DMS114 treated with DMSO at 0.1 percent for 48 hours (cell line): Measurements from ENCODE around the gene FARP1.
"Not testable (repeated sequence)": the region's sequence is repeated elsewhere in the genome, so short reads cannot be mapped to it uniquely, and the experiment has no call there.

Experiments
- DNase-seq: peaks from one replicate; lab custom pipeline; 2025; ENCODE audit not compliant: unreplicated experiment; lab: John Stamatoyannopoulos, UW

The FARP1 gene

GRCh38 chr13:98224557-98224956, 81.7 kb downstream of the FARP1 start:
- no peak for DNase-seq

GRCh38 chr13:98225036-98225940, 82.4 kb downstream of the FARP1 start:
- no peak for DNase-seq

GRCh38 chr13:98226496-98226895, 83.6 kb downstream of the FARP1 start:
- DNase-seq: no peak

GRCh38 chr13:98228661-98229341, 85.9 kb downstream of the FARP1 start:
- DNase-seq: no peak

GRCh38 chr13:98230762-98231161, 87.9 kb downstream of the FARP1 start:
- not testable (repeated sequence) for DNase-seq

GRCh38 chr13:98232456-98232855, 89.6 kb downstream of the FARP1 start:
- no peak for DNase-seq

- no peak for DNase-seq
Observed at GRCh38 chr13:98233127-98233526, 90.2 kb downstream of the FARP1 start.

GRCh38 chr13:98234348-98234747, 91.5 kb downstream of the FARP1 start:
- DNase-seq: no peak

GRCh38 chr13:98236197-98236596, 93.3 kb downstream of the FARP1 start:
- DNase-seq: no peak

GRCh38 chr13:98237331-98237730, 94.4 kb downstream of the FARP1 start:
- no peak for DNase-seq

- DNase-seq: no peak
Observed at GRCh38 chr13:98239162-98240076, 96.5 kb downstream of the FARP1 start.

GRCh38 chr13:98240135-98240534, 97.2 kb downstream of the FARP1 start:
- DNase-seq: no peak

GRCh38 chr13:98240974-98241373, 98.1 kb downstream of the FARP1 start:
- DNase-seq: no peak

- no peak for DNase-seq
Observed at GRCh38 chr13:98241976-98242375, 99.1 kb downstream of the FARP1 start.

- DNase-seq: no peak
Observed at GRCh38 chr13:98242403-98242802, 99.5 kb downstream of the FARP1 start.

- DNase-seq: no peak
Observed at GRCh38 chr13:98243929-98244272, 101.0 kb downstream of the FARP1 start.

GRCh38 chr13:98246538-98247172, 103.8 kb downstream of the FARP1 start:
- no peak for DNase-seq

GRCh38 chr13:98251708-98252107, 108.8 kb downstream of the FARP1 start:
- no peak for DNase-seq

- DNase-seq: no peak
Observed at GRCh38 chr13:98252931-98253470, 110.1 kb downstream of the FARP1 start.

- no peak for DNase-seq
Observed at GRCh38 chr13:98253526-98253925, 110.6 kb downstream of the FARP1 start.

GRCh38 chr13:98254513-98254912, 111.6 kb downstream of the FARP1 start:
- no peak for DNase-seq
